Activated naive CD8-positive, alpha-beta T cell treated with anti-CD3 and anti-CD28 coated beads, Interleukin-2, amount 10 ng/mL, durations not matched to agents 7 days and 5 days (primary cell): Measurements from ENCODE around the gene DNAJA2. TPM values are rescaled to one million over a fixed set of nuclear protein-coding genes. Genes with fewer than 3 reads are reported as not detected.

ENCODE experiments used
- ATAC-seq: fragments of 150-1000 bp; cut with Tn5 transposase; one replicate; pipeline ENCODE4 v1.10.0; 2021; ENCODE audit warnings: low read depth, moderate library complexity
- POLR2A ChIA-PET: fragments of 350-600 bp; sonication (Branson Sonifier 250); formaldehyde crosslinking; loops from one replicate; lab custom pipeline; 2021; ENCODE audit warnings: antibody characterized with exemption; lab: Charles Lee
- DNase-seq: peaks from one replicate; pipeline ENCODE4 v3.0.0; 2021
- H3K27ac Mint-ChIP-seq: one replicate; pipeline ENCODE4 v1.8.0; 2022; ENCODE audit warnings: mild to moderate bottlenecking, mixed read lengths
- H3K27me3 Mint-ChIP-seq: one replicate; pipeline ENCODE4 v1.8.0; 2022; ENCODE audit warnings: mild to moderate bottlenecking, moderate library complexity, mixed read lengths
- H3K36me3 Mint-ChIP-seq: one replicate; pipeline ENCODE4 v1.8.0; 2021; ENCODE audit warnings: mild to moderate bottlenecking, mixed read lengths
- H3K4me1 Mint-ChIP-seq: one replicate; pipeline ENCODE4 v1.8.0; 2021; ENCODE audit warnings: mixed read lengths
- H3K4me3 Mint-ChIP-seq: one replicate; pipeline ENCODE4 v1.8.0; 2022; ENCODE audit warnings: mild to moderate bottlenecking, moderate library complexity, mixed read lengths
- H3K9me3 Mint-ChIP-seq: one replicate; pipeline ENCODE4 v1.8.0; 2021; ENCODE audit warnings: mixed read lengths
- total RNA-seq, 2 experiments: library from RNA; stranded (reverse); gene quantifications; one replicate each; pipeline ENCODE4 v1.2.3, GENCODE V29; 2021

DNAJA2 gene
- total RNA-seq, 2 experiments from 2014 or later: 60.0 to 62.3 TPM

DNA sequence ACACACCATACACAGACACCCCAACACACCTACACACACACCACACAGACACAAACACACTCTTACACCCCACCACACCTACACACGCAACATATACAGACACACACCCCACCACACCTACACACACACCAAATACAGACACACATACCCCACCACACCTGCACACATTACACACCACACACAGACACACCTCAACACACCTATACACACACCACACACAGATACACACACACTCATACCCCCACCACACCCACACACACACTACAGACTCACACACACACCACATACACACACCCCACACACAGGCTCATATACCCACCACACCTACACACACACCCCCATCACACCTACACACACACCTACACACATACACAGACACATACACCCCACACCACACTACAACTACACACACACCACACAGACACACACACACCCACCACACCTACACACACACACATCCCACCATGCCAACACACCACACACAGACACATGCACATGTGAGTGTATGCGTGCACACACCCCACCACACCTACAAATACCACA lies 57.9 kb downstream of the DNAJA2 start:
- H3K4me1 Mint-ChIP-seq: peaks cover 2% of the 10 kb centered on the region
- H3K9me3 Mint-ChIP-seq: no peaks in the 10 kb centered on the region
- peaks cover 13% of the 10 kb centered on the region for H3K36me3 Mint-ChIP-seq
- ATAC-seq: no peak
- H3K27ac Mint-ChIP-seq: peak overlapping the region; percentile 5
- POLR2A ChIA-PET: no interaction called here
- no peaks in the 10 kb centered on the region for H3K27me3 Mint-ChIP-seq
- H3K4me3 Mint-ChIP-seq: no peak overlapping the region
- DNase-seq: no peak

DNA sequence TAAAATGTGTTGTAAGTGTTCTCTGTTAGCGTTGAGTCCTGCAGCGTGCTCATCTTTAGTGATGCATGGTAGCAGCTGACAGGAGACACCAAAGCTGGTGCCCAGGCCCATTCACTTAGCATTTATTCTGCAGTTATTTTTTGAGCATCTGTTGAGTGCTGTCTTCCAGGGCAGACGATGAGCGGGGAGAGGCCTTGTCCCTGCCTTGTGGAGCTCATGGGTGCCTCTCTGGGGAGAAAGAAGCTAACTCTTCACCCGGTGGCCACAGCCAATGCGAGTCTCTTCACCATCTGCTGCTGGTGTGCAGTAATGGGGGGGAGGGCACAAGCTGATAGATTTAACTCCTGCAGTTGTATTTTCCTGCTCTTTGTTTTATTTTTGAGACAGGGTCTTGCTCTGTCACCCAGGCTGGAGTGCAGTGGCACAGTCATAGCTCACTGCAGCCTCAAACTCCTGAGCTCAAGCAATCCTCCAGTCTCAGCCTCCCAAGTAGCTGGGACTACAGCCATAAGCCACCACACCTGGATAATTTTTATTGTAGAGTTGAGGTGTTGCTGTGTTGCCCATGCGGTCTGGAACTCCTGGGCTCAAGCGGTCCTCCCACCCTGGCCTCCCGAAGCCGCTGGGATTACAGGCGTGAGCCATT lies 58.8 kb downstream of the DNAJA2 start:
- ATAC-seq (no peak), DNase-seq (no peak)
- Mint-ChIP-seq H3K4me1 (peaks cover 2% of the 10 kb centered on the region), H3K9me3 (no peaks in the 10 kb centered on the region), H3K27me3 (no peaks in the 10 kb centered on the region), H3K27ac (no peak overlapping the region), H3K4me3 (no peak overlapping the region), H3K36me3 (peaks cover 13% of the 10 kb centered on the region)
- POLR2A ChIA-PET: no interaction called here

DNA sequence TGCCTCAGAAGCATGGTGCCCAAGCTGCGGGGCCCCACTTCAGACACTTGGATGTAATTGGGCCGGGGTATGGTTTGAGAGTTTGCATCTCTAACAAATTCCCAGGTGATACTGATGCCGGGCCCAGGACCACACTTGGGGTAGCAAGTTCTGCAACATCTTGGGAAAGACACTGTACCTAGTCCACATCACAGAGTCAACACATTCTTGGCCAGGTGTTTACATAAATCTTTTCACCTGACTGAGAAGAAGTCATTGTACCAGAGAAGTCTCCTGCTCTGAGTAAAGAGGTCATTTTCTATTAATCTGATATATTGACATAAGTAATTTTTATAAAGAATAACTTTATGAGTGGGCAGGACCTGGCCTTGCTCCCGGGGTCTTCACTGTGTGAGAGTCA lies 61.8 kb downstream of the DNAJA2 start:
- POLR2A ChIA-PET: no interaction called here
- Mint-ChIP-seq H3K9me3 (no peaks in the 10 kb centered on the region), H3K4me1 (peaks cover 7% of the 10 kb centered on the region), H3K36me3 (peaks cover 13% of the 10 kb centered on the region), H3K4me3 (no peak overlapping the region), H3K27me3 (no peaks in the 10 kb centered on the region), H3K27ac (no peak overlapping the region)
- no peak for DNase-seq
- no peak for ATAC-seq

- Mint-ChIP-seq H3K27me3 (no peaks in the 10 kb centered on the region), H3K9me3 (no peaks in the 10 kb centered on the region), H3K36me3 (peaks cover 11% of the 10 kb centered on the region), H3K4me3 (no peak overlapping the region), H3K27ac (peak overlapping the region; percentile 43), H3K4me1 (peaks cover 7% of the 10 kb centered on the region)
- ATAC-seq (no peak), DNase-seq (no peak)
- POLR2A ChIA-PET: no interaction called here
Measured at GRCh38 chr16:46911038-46911437, 62.4 kb downstream of the DNAJA2 start.

- peak; percentile 53 for DNase-seq
- Mint-ChIP-seq H3K9me3 (no peaks in the 10 kb centered on the region), H3K4me1 (peaks cover 9% of the 10 kb centered on the region), H3K4me3 (no peak overlapping the region), H3K27ac (no peak overlapping the region), H3K36me3 (peaks cover 3% of the 10 kb centered on the region), H3K27me3 (no peaks in the 10 kb centered on the region)
- no peak for ATAC-seq
- POLR2A ChIA-PET: no interaction called here
Measured at GRCh38 chr16:46908540-46909372, 64.7 kb downstream of the DNAJA2 start.

DNA sequence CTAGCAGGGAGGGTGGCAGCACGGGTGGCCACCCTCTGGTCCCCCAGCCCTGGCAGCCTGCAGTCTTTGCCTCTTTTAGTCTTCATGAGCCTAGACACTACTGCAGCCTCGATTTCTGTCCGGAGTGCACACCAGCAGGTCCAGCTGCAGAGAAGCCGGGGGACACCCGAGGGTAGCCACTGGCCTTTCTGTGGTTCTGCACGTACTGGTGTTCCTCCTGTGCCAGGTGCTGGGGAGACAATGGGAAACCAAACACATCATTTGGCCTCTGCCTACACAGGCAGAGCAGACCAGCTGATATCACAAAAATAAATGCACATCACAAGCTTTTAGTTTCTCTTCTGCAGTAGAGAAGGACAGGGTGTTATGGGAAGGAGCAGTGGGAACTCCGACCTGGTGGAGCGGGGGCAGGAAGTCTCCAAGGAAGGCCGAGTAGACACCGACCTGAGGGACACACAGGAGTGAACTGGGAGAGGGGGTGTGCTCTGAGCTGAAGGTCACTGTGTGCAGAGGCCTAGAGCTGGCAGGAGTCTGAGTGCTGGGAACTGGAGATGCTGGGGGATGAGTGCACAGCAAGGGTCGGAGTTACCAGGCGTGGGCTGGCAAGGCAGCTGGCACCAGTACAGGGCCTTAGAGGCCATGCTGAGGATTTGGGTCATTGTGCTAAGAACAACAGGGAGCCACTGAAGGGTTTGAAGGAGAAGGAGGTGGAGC lies 66.3 kb downstream of the DNAJA2 start:
- no peak overlapping the region for H3K4me3 Mint-ChIP-seq
- no peaks in the 10 kb centered on the region for H3K27me3 Mint-ChIP-seq
- no peak for DNase-seq
- H3K9me3 Mint-ChIP-seq: no peaks in the 10 kb centered on the region
- peaks cover 3% of the 10 kb centered on the region for H3K36me3 Mint-ChIP-seq
- H3K27ac Mint-ChIP-seq: no peak overlapping the region
- POLR2A ChIA-PET: no interaction called here
- H3K4me1 Mint-ChIP-seq: peaks cover 9% of the 10 kb centered on the region
- ATAC-seq: no peak

DNA sequence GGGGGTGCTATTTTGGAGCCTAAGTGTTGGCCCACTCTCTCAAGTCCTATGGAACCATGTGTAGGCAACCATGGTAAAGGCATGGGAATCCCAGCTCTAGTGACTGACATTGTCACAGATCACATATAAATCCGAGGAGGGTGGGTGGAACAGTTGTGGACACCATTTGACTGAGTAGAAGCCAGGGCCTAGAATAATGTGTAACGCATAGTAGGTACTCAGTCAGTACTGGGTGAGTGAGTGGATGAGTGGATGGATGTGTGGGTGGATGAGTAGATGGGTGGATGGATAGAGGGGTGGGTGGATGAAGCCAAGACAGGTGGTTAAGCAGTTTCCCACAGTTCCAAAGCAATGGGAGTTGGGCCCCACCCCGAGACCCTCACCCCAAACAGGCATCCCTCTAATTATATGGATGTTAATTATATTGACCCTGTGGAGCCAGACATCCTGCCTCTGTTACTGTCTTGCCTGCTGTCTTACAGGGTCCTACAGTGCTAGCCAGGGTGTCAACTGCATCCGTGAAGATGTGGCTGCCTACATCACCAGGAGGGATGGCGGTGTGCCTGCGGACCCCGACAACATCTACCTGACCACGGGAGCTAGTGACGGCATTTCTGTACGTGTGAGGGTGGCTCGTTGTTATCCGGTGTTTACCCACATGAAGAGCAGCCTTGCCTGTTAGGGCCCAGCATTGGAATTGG lies 67.0 kb downstream of the DNAJA2 start:
- no peak for ATAC-seq
- Mint-ChIP-seq H3K27ac (no peak overlapping the region), H3K36me3 (peaks cover 3% of the 10 kb centered on the region), H3K9me3 (no peaks in the 10 kb centered on the region), H3K27me3 (no peaks in the 10 kb centered on the region), H3K4me1 (peaks cover 9% of the 10 kb centered on the region), H3K4me3 (no peak overlapping the region)
- DNase-seq: no peak
- POLR2A ChIA-PET: no interaction called here

Other genes with a start within 250 kb of the DNAJA2 start
- under 1 TPM in 1 of 2 experiments, not detected in 1; 0.61 TPM for gene MYLK3, start 225.3 kb downstream of the DNAJA2 start, total RNA-seq
- gene C16orf87, start 142.5 kb downstream of the DNAJA2 start, total RNA-seq: 1 to 10 TPM; 8.8 to 9.5 TPM
- gene GPT2, start 89.3 kb downstream of the DNAJA2 start, total RNA-seq: 1 to 10 TPM; 4.8 to 6.3 TPM
- 1 to 10 TPM in 1 of 2 experiments, under 1 TPM in 1; 0.91 to 1.7 TPM for gene NETO2, start 170.3 kb upstream of the DNAJA2 start, total RNA-seq